NB4 (cell line): ENCODE results near the gene SCGB3A2.
A peak's percentile ranks its signal among the peaks of the same experiment; 100 is the strongest.

Experiments
- DNase-seq: peaks from one replicate; pipeline ENCODE4 v3.0.0; 2010; ENCODE audit warnings: low read depth
- H3K4me3 ChIP-seq: one replicate; pipeline ENCODE4 v1.5.1; 2011; ENCODE audit warnings: mild to moderate bottlenecking, low read depth, low read length, moderate library complexity
- MAX ChIP-seq: IDR thresholded peaks from 2 replicates; pipeline ENCODE4 v1.6.1; 2011; ENCODE audit warnings: low read depth, low read length
- MYC ChIP-seq: IDR thresholded peaks from 2 replicates; pipeline ENCODE4 v1.6.1; 2011; ENCODE audit warnings: low read depth, low read length
- POLR2A ChIP-seq: IDR thresholded peaks from 2 replicates; pipeline ENCODE4 v1.6.1; 2011; ENCODE audit warnings: mild to moderate bottlenecking; ENCODE audit not compliant: insufficient read length; ENCODE audit errors: extremely low read depth
- TF ChIP-seq, protein P1 (sequence below): IDR thresholded peaks from one replicate; pipeline ENCODE4 v1.5.1; 2012; ENCODE audit warnings: low read depth, low read length

The SCGB3A2 gene

GRCh38 chr5:147918899-147919298 lies 40.4 kb downstream of the SCGB3A2 start:
- no peak overlapping the region for H3K4me3 ChIP-seq
- TF ChIP-seq MYC (no peak), POLR2A (no peak), MAX (no peak)
- TF ChIP-seq, protein P1, sequence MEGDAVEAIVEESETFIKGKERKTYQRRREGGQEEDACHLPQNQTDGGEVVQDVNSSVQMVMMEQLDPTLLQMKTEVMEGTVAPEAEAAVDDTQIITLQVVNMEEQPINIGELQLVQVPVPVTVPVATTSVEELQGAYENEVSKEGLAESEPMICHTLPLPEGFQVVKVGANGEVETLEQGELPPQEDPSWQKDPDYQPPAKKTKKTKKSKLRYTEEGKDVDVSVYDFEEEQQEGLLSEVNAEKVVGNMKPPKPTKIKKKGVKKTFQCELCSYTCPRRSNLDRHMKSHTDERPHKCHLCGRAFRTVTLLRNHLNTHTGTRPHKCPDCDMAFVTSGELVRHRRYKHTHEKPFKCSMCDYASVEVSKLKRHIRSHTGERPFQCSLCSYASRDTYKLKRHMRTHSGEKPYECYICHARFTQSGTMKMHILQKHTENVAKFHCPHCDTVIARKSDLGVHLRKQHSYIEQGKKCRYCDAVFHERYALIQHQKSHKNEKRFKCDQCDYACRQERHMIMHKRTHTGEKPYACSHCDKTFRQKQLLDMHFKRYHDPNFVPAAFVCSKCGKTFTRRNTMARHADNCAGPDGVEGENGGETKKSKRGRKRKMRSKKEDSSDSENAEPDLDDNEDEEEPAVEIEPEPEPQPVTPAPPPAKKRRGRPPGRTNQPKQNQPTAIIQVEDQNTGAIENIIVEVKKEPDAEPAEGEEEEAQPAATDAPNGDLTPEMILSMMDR: no peak
- no peak for DNase-seq

DNA sequence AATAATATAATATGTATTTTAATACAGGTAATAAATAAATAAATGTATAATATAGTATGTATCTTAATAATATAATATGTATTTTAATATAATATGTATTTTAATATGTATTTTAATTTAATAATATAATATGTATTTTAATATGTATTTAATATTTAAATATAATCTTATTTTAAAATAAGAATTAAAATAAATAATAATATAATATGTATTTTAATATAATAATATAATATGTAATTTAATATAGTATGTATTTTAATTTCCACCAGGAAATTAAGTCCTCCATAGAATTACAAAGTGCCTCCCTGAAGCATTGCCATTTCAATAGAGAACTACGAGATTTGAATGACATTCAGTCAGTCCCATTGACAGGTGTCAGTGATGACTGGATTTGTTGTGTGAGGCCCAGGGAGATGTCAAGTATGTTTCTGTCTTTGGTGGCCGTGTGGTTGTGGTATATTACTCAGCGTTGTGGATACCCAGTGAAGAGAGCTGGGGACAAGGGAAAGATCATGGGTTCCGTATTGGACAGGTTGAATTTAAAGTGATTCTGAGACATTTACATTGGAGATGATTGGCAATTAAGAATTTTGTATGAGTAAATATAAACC lies 42.0 kb downstream of the SCGB3A2 start:
- TF ChIP-seq MYC: no peak
- TF ChIP-seq MAX: no peak
- TF ChIP-seq POLR2A: no peak
- no peak overlapping the region for H3K4me3 ChIP-seq
- peak; percentile 56 for DNase-seq

- TF ChIP-seq, protein P1: no peak
- no peak for TF ChIP-seq MYC
- TF ChIP-seq POLR2A: no peak
- TF ChIP-seq MAX: no peak
Observed at GRCh38 chr5:147921136-147921535, 42.6 kb downstream of the SCGB3A2 start.

DNA sequence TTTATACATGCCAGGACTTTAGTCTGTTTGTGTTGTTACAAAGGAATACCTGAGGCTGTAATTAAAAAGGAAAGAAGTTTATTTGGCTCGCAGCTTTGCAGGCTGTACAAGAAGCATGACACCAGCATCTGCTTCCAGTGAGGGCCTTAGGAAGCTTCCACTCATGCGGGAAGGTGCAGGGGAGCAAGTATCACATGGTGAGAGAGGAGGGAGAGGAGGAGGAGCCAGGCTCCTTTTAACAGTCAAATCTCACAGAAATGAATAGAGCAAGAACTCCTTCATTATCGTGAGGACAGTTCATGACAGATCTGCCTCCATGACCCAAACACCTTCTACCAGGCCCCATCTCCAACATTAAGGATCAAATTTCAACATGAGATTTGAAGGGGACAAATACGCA lies 46.5 kb downstream of the SCGB3A2 start:
- TF ChIP-seq MYC (no peak), MAX (no peak), POLR2A (no peak)
- TF ChIP-seq, protein P1: no peak
- no peak for DNase-seq
- no peak overlapping the region for H3K4me3 ChIP-seq

More at GRCh38 chr5:147921136-147921535, 42.6 kb downstream of the SCGB3A2 start:
- H3K4me3 ChIP-seq: no peak overlapping the region
- peak; percentile 70 for DNase-seq

DNA sequence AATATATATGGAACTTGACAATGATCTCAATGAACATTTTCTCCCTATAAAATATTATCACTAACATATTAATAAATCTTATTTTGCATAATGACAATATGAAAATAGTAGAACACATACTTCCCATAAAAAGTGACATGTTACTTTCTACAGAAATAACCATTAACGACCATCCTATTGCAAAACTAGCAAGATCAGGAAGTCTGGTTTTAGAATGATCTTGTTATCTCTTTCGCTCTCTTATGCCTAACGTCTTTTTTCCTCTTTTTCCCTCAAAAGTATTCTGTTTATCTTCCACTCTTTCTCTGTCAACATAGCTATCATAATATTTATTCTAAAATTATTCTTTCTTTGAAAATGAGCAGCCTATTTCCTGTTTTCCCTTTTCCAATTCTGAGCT lies 49.4 kb downstream of the SCGB3A2 start:
- TF ChIP-seq, protein P1: no peak
- TF ChIP-seq MYC (no peak), MAX (no peak), POLR2A (no peak)

GRCh38 chr5:147930769-147931168 lies 52.3 kb downstream of the SCGB3A2 start:
- H3K4me3 ChIP-seq: no peak overlapping the region
- DNase-seq: peak; percentile 58
- no peak for TF ChIP-seq POLR2A
- TF ChIP-seq, protein P1: no peak
- no peak for TF ChIP-seq MAX

More for the DNA sequence above, 49.4 kb downstream of the SCGB3A2 start:
- peak; percentile 49 for DNase-seq
- H3K4me3 ChIP-seq: peak overlapping the region; percentile 22
